Measurements from ENCODE around the gene AUTS2.

- no peak for TF ChIP-seq CTCF (IDR thresholded peaks at IDR 0.05)
- TF ChIP-seq POLR2AphosphoS5 (IDR thresholded peaks at IDR 0.05; ENCODE audit: low read depth, low read length), result no peak
- TF ChIP-seq SIN3A (IDR thresholded peaks at IDR 0.05; ENCODE audit: borderline replicate concordance, insufficient read depth, low read depth, low read length), result no peak
- no peak for TF ChIP-seq REST (IDR thresholded peaks at IDR 0.05; ENCODE audit: insufficient read depth in 1 of 2, low read depth in 2 of 2, low read length in 1 of 2)
These were observed 1080.5 kb downstream of the AUTS2 start for GRCh38 chr7:70678621-70679251.

Data from Panc1 (cell line).